Hepatocyte (in vitro differentiated cells): ENCODE results near the gene GCNA.

ENCODE experiments used
- CTCF ChIP-seq: fragments of 200-600 bp; sonication (generic); IDR thresholded peaks from 2 replicates; pipeline ENCODE4 v1.5.1; 2016; ENCODE audit warnings: antibody characterized with exemption, mild to moderate bottlenecking; ENCODE audit not compliant: poor library complexity
- EZH2 ChIP-seq: fragments of 200-600 bp; sonication (generic); IDR thresholded peaks from 2 replicates; pipeline ENCODE4 v1.6.1; 2016; ENCODE audit warnings: antibody characterized with exemption, mild to moderate bottlenecking, borderline replicate concordance

DNA sequence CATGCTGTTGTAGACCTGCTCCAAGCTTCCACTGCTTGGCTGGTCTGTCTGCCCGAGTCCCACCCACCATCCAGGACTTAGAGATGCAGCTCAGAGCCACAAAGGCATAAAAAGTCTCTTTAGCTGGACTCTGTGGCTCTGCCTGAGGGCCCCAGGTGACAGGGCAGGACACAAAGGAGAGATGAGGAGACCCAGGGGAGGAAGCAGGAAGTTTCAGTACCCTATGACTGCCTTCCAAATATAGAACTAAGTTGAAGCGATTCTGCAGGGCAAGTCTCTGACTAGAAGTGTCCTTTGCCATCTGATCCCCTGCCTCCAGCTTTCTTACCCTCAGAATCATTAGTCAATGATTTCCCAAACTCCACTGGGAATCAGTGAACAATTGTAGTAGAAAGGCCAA lies 51.2 kb downstream of the GCNA start:
- TF ChIP-seq CTCF (no peak), EZH2 (no peak)
